HepG2 (cell line): ENCODE data around the gene PLEKHM2. TPM values are rescaled to one million over a fixed set of nuclear protein-coding genes. Genes with fewer than 3 reads are reported as not detected.

Source experiments
- ATAC-seq: fragments of 200-7000 bp; cut with Tn5 transposase; 3 replicates; pipeline ENCODE4 v1.9.1; 2020; ENCODE audit warnings: mild to moderate bottlenecking, moderate library complexity
- BruUV-seq: library from RNA; stranded (reverse); fragments of 400-500 nt; replicated peaks from 2 replicates; lab custom pipeline; 2021; lab: Mats Ljungman, UMichigan
- CTCF ChIA-PET: fragments of 300-600 bp; formaldehyde crosslinking; extraction: SDS; loops from one replicate; lab custom pipeline; 2021; ENCODE audit warnings: low total read pairs, inconsistent platforms, low intra/inter-chr PET ratio; lab: Yijun Ruan, JAX
- POLR2A ChIA-PET: fragments of 350-600 bp; sonication (Branson Sonifier 250); formaldehyde crosslinking; loops from one replicate; lab custom pipeline; 2020; ENCODE audit warnings: antibody characterized with exemption, inconsistent platforms; lab: Yijun Ruan, JAX
- DNase-seq: peaks from one replicate; pipeline ENCODE4 v3.0.0-alpha.2; 2015; ENCODE audit warnings: low spot score
- FAIRE-seq: peaks from 3 replicates; lab custom pipeline; 2011; peaks lifted over from hg19 to GRCh38; lab: Jason Lieb, UNC
- H2AFZ ChIP-seq: one replicate; pipeline ENCODE4 v1.6.1; 2011; ENCODE audit warnings: low read length, inconsistent platforms
- H3K27ac ChIP-seq: fragments of 300-600 bp; 3 replicates; pipeline ENCODE4 v1.8.0; 2011; ENCODE audit warnings: mixed run types, mild to moderate bottlenecking, mixed read lengths, low read length, inconsistent platforms; ENCODE audit not compliant: insufficient read depth; ENCODE audit errors: extremely low read length
- H3K27me3 ChIP-seq, 2 experiments: fragments of 200-600 bp in 1 of 2; 2 replicates in 1 of 2; 3 replicates in 1 of 2; pipeline versions ENCODE4 v1.6.0 to v1.8.0; 2011; ENCODE audit warnings: low read length in 2 of 2, mild to moderate bottlenecking in 2 of 2, moderate library complexity in 2 of 2, inconsistent platforms in 1 of 2; ENCODE audit not compliant: insufficient read depth in 2 of 2, control insufficient read depth in 1 of 2
- H3K36me3 ChIP-seq, 2 experiments: fragments of 200-600 bp in 1 of 2; replicated peaks in 1 of 2; 2 replicates in 1 of 2; 3 replicates in 1 of 2; pipeline versions ENCODE4 v1.5.1 to v1.8.0; 2011; ENCODE audit warnings: low read length in 2 of 2, inconsistent platforms in 1 of 2; ENCODE audit not compliant: insufficient read depth in 2 of 2, control insufficient read depth in 1 of 2
- H3K4me1 ChIP-seq: 2 replicates; pipeline ENCODE4 v1.5.1; 2012; ENCODE audit warnings: low read length, inconsistent platforms; ENCODE audit not compliant: insufficient read depth
- H3K4me2 ChIP-seq: 2 replicates; pipeline ENCODE4 v1.6.0; 2011; ENCODE audit warnings: low read depth, low read length, inconsistent platforms
- H3K4me3 ChIP-seq, 3 experiments: fragments of 200-600 bp in 1 of 3; sonication (generic), shearing (Covaris generic) in 1 of 3; replicated peaks in 1 of 3; 2 replicates each; pipeline ENCODE4 v1.5.1; 2011 to 2016; ENCODE audit warnings: low read length in 3 of 3, inconsistent platforms in 2 of 3, low read depth in 2 of 3, mild to moderate bottlenecking in 2 of 3, control low read depth in 1 of 3, mixed read lengths in 1 of 3; ENCODE audit not compliant: insufficient read depth in 1 of 3
- H3K79me2 ChIP-seq: one replicate; pipeline ENCODE4 v1.6.1; 2011; ENCODE audit warnings: low read length, inconsistent platforms; ENCODE audit not compliant: insufficient read depth
- H3K9ac ChIP-seq: 2 replicates; pipeline ENCODE4 v1.6.0; 2011; ENCODE audit warnings: mild to moderate bottlenecking, low read depth, low read length, inconsistent platforms; ENCODE audit not compliant: insufficient read depth
- H3K9me3 ChIP-seq: 2 replicates; pipeline ENCODE4 v1.5.1; 2012; ENCODE audit warnings: mild to moderate bottlenecking, low read length
- H4K20me1 ChIP-seq: 2 replicates; pipeline ENCODE4 v1.6.0; 2011; ENCODE audit warnings: inconsistent platforms, mild to moderate bottlenecking, low read length, moderate library complexity; ENCODE audit not compliant: insufficient read depth
- PRMT3 ChIP-seq: sonication (generic); formaldehyde crosslinking; IDR thresholded peaks from 2 replicates; pipeline ENCODE4 v1.8.1; 2022; ENCODE audit warnings: low read depth, mild to moderate bottlenecking, moderate library complexity, missing genetic modification reagents, borderline replicate concordance
- RARG ChIP-seq: sonication (generic); formaldehyde crosslinking; IDR thresholded peaks from 2 replicates; pipeline ENCODE4 v1.4.0; 2020; ENCODE audit warnings: low read depth, mild to moderate bottlenecking, missing genetic modification reagents
- RFX1 ChIP-seq: fragments of 450-650 bp; IDR thresholded peaks from 2 replicates; pipeline ENCODE4 v1.6.1; 2017
- TCF7L2 ChIP-seq: IDR thresholded peaks from 2 replicates; pipeline ENCODE4 v1.6.1; 2011; ENCODE audit warnings: mild to moderate bottlenecking, low read depth, low read length, moderate library complexity
- ZNF282 ChIP-seq: fragments of 450-650 bp; IDR thresholded peaks from 2 replicates; pipeline ENCODE4 v1.6.1; 2018; ENCODE audit not compliant: partially characterized antibody
- ZNF775 ChIP-seq: sonication (generic); formaldehyde crosslinking; IDR thresholded peaks from 2 replicates; pipeline ENCODE4 v1.4.0; 2020; ENCODE audit warnings: missing genetic modification reagents, mild to moderate bottlenecking, moderate library complexity, borderline replicate concordance
- WGBS: methylation state at CpG from one replicate; pipeline ENCODE4 v1.1.6; 2017; ENCODE audit warnings: low lambda C conversion rate; 5-methylcytosine and 5-hydroxymethylcytosine counted together
- in situ Hi-C: cut with HindIII; loops from 2 replicates; pipeline ENCODE4 v1.10.0; 2017; ENCODE audit warnings: low pct_unique_long_range_greater_than_20kb; ENCODE audit not compliant: extremely low pct_ligation_motif_present
- intact Hi-C: fragments of 100-400 bp; cut with micrococcal nuclease; formaldehyde crosslinking; loops from one replicate; pipeline ENCODE4 v1.10.0; 2022; ENCODE audit not compliant: unreplicated experiment
- polyA plus RNA-seq, 8 experiments: library from polyadenylated mRNA; depleted of rRNA in 3 of 8; stranded (reverse) in 7 of 8; unstranded in 1 of 8; fragments of >200 nt; fragmentation: Illumina TruSeq in 4 of 8; extraction: Trizol in 4 of 8; gene quantifications; 2 replicates each; pipeline versions ENCODE4 v1.2.1 to v1.2.3, GENCODE V29; 2011 to 2016; ENCODE audit warnings: low read depth in 4 of 8, missing spikeins in 1 of 8, mixed read lengths in 1 of 8; ENCODE audit not compliant: insufficient read depth in 1 of 8
- total RNA-seq, 5 experiments: library from RNA; depleted of rRNA; stranded (reverse); fragments of >200 nt; fragmentation: Illumina TruSeq; extraction: Trizol; gene quantifications; 2 replicates each; pipeline ENCODE4 v1.2.3, GENCODE V29; 2016; ENCODE audit warnings: low read depth in 1 of 5
- TF ChIP-seq, protein P1 (sequence below): sonication (generic); formaldehyde crosslinking; IDR thresholded peaks from 2 replicates; pipeline ENCODE4 v1.4.0; 2020; ENCODE audit warnings: mild to moderate bottlenecking, missing genetic modification reagents
- TF ChIP-seq, protein P2 (sequence below): sonication (generic); formaldehyde crosslinking; IDR thresholded peaks from 2 replicates; pipeline ENCODE4 v1.5.1; 2020; ENCODE audit warnings: mild to moderate bottlenecking, missing genetic modification reagents, borderline replicate concordance
- TF ChIP-seq, protein P3 (sequence below): sonication (generic); formaldehyde crosslinking; IDR thresholded peaks from 2 replicates; pipeline ENCODE4 v1.5.0; 2020; ENCODE audit warnings: mild to moderate bottlenecking, low read depth, missing genetic modification reagents, borderline replicate concordance

Gene PLEKHM2
- total and polyA plus RNA-seq, 2 of the 13 experiments (the other 11 are each of a cell fraction or from before 2014, with no cell fraction given), result 16.5 to 27.3 TPM

DNA sequence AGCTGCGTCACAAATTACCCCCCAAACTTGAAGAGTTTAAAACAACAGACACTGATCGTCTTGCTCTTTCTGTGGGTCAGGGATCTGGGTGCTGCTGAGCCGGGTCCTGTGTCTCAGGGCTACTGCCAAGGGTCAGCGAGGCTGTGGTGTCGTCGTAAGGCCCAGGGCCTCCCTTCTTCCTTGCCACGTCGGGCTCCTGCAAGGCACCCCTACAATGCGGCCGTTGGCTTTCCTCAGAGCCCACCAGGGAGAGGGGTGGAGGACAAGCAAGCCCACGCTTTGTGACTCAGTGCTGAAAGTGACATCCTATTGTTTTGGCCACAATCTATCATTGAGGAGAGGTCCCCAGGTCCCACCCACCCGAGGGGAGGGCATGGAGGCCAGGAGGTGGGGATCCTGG lies 66.8 kb downstream of the PLEKHM2 start:
- H3K4me3 ChIP-seq, result no peak overlapping the region
- no peak overlapping the region for H3K27ac ChIP-seq
- FAIRE-seq, result no peak
- H3K9ac ChIP-seq, result no peak overlapping the region
- TF ChIP-seq, protein P1, sequence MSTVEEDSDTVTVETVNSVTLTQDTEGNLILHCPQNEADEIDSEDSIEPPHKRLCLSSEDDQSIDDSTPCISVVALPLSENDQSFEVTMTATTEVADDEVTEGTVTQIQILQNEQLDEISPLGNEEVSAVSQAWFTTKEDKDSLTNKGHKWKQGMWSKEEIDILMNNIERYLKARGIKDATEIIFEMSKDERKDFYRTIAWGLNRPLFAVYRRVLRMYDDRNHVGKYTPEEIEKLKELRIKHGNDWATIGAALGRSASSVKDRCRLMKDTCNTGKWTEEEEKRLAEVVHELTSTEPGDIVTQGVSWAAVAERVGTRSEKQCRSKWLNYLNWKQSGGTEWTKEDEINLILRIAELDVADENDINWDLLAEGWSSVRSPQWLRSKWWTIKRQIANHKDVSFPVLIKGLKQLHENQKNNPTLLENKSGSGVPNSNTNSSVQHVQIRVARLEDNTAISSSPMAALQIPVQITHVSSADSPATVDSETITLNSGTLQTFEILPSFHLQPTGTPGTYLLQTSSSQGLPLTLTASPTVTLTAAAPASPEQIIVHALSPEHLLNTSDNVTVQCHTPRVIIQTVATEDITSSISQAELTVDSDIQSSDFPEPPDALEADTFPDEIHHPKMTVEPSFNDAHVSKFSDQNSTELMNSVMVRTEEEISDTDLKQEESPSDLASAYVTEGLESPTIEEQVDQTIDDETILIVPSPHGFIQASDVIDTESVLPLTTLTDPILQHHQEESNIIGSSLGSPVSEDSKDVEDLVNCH (CRISPR knock-in tag), result no peak
- TF ChIP-seq RARG, result no peak
- TF ChIP-seq, all 625 proteins: peak for 0
- H3K9me3 ChIP-seq, result no peaks in the 10 kb centered on the region
- no peaks in the 10 kb centered on the region for H3K36me3 ChIP-seq
- peak overlapping the region; percentile 18; the same call in 1 of the 2 replicates for H3K4me2 ChIP-seq
- intact Hi-C loops (no loop called here), in situ Hi-C loops (no loop called here)
- no peaks in the 10 kb centered on the region for H4K20me1 ChIP-seq
- H3K27me3 ChIP-seq, result peaks cover 1 to 31% of the 10 kb centered on the region in 2 experiments
- no peaks in the 10 kb centered on the region for H3K79me2 ChIP-seq
- no peak for ATAC-seq
- no TSS peak for BruUV-seq
- H2AFZ ChIP-seq, result no peak overlapping the region
- peaks cover 67% of the 10 kb centered on the region for H3K4me1 ChIP-seq
- ChIA-PET CTCF (no interaction called here), POLR2A (interaction anchor here (0.6 to 0.7 kb wide), 2 partner anchors 33 to 286 kb away, joined by 3 to 4 read pairs; no protein-coding TSS in a partner anchor)
- WGBS, result 4% methylated on average over 5 of the region's 12 CpGs
- DNase-seq, result no peak

DNA sequence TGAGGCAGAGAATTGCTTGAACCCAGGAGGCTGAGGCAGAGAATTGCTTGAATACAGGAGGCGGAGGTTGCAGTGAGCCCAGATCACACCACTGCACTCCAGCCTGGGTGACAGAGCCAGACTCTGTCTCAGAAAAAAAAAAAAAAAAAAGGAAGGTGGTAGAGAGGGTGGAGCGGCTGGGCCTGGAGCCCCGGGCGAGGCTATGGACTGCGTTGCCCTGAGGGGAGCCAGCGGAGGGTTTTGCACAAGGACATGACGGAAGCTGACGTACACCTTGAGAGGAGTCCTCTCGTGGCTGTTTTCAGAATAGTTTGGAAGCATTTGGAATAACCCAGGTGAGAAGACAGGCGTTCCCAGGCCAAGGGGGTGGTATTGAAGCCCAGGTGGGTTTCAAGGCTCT lies 67.6 kb downstream of the PLEKHM2 start:
- 13% methylated on average over 10 of the region's 10 CpGs for WGBS
- intact Hi-C loops (no loop called here), in situ Hi-C loops (no loop called here)
- H3K4me2 ChIP-seq, result peak overlapping the region; percentile 6; the same call in 1 of the 2 replicates
- peaks cover 1 to 31% of the 10 kb centered on the region in 2 experiments for H3K27me3 ChIP-seq
- FAIRE-seq (no peak), ATAC-seq (no peak), DNase-seq (no peak)
- no peak overlapping the region for H2AFZ ChIP-seq
- CTCF ChIA-PET, result no interaction called here
- no peaks in the 10 kb centered on the region for H3K36me3 ChIP-seq
- no TSS peak for BruUV-seq
- H3K4me3 ChIP-seq, result no peak overlapping the region; a peak in 1 of 6 replicates
- POLR2A ChIA-PET, result interaction anchor here (0.6 to 0.7 kb wide), 2 partner anchors 32 to 285 kb away, joined by 3 to 4 read pairs; no protein-coding TSS in a partner anchor
- H3K9me3 ChIP-seq, result no peaks in the 10 kb centered on the region
- H3K4me1 ChIP-seq, result peaks cover 71% of the 10 kb centered on the region
- no peaks in the 10 kb centered on the region for H3K79me2 ChIP-seq
- no peak overlapping the region for H3K9ac ChIP-seq
- no peaks in the 10 kb centered on the region for H4K20me1 ChIP-seq
- no peak overlapping the region for H3K27ac ChIP-seq
- no peak for TF ChIP-seq RFX1
- TF ChIP-seq TCF7L2, result no peak
- TF ChIP-seq ZNF775, result no peak
- TF ChIP-seq, protein P2, sequence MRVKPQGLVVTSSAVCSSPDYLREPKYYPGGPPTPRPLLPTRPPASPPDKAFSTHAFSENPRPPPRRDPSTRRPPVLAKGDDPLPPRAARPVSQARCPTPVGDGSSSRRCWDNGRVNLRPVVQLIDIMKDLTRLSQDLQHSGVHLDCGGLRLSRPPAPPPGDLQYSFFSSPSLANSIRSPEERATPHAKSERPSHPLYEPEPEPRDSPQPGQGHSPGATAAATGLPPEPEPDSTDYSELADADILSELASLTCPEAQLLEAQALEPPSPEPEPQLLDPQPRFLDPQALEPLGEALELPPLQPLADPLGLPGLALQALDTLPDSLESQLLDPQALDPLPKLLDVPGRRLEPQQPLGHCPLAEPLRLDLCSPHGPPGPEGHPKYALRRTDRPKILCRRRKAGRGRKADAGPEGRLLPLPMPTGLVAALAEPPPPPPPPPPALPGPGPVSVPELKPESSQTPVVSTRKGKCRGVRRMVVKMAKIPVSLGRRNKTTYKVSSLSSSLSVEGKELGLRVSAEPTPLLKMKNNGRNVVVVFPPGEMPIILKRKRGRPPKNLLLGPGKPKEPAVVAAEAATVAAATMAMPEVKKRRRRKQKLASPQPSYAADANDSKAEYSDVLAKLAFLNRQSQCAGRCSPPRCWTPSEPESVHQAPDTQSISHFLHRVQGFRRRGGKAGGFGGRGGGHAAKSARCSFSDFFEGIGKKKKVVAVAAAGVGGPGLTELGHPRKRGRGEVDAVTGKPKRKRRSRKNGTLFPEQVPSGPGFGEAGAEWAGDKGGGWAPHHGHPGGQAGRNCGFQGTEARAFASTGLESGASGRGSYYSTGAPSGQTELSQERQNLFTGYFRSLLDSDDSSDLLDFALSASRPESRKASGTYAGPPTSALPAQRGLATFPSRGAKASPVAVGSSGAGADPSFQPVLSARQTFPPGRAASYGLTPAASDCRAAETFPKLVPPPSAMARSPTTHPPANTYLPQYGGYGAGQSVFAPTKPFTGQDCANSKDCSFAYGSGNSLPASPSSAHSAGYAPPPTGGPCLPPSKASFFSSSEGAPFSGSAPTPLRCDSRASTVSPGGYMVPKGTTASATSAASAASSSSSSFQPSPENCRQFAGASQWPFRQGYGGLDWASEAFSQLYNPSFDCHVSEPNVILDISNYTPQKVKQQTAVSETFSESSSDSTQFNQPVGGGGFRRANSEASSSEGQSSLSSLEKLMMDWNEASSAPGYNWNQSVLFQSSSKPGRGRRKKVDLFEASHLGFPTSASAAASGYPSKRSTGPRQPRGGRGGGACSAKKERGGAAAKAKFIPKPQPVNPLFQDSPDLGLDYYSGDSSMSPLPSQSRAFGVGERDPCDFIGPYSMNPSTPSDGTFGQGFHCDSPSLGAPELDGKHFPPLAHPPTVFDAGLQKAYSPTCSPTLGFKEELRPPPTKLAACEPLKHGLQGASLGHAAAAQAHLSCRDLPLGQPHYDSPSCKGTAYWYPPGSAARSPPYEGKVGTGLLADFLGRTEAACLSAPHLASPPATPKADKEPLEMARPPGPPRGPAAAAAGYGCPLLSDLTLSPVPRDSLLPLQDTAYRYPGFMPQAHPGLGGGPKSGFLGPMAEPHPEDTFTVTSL, result no peak
- TF ChIP-seq ZNF282, result no peak
- TF ChIP-seq, protein P3, sequence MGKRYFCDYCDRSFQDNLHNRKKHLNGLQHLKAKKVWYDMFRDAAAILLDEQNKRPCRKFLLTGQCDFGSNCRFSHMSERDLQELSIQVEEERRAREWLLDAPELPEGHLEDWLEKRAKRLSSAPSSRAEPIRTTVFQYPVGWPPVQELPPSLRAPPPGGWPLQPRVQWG (CRISPR knock-in tag), result no peak
- no peak for TF ChIP-seq PRMT3 (CRISPR knock-in tag)
